GM23248 (cell line): Measurements from ENCODE around the gene TWIST2.

Experiments
- EZH2 ChIP-seq: fragments of 200-600 bp; sonication (generic); IDR thresholded peaks from 2 replicates; pipeline ENCODE4 v1.6.1; 2018; ENCODE audit warnings: antibody characterized with exemption, mild to moderate bottlenecking; ENCODE audit not compliant: insufficient read depth, poor library complexity, severe bottlenecking
- EZH2phosphoT487 ChIP-seq: fragments of 200-600 bp; sonication (generic); IDR thresholded peaks from 2 replicates; pipeline ENCODE4 v1.6.1; 2018; ENCODE audit warnings: antibody characterized with exemption, moderate library complexity, mild to moderate bottlenecking, low read depth; ENCODE audit not compliant: insufficient read depth

DNA sequence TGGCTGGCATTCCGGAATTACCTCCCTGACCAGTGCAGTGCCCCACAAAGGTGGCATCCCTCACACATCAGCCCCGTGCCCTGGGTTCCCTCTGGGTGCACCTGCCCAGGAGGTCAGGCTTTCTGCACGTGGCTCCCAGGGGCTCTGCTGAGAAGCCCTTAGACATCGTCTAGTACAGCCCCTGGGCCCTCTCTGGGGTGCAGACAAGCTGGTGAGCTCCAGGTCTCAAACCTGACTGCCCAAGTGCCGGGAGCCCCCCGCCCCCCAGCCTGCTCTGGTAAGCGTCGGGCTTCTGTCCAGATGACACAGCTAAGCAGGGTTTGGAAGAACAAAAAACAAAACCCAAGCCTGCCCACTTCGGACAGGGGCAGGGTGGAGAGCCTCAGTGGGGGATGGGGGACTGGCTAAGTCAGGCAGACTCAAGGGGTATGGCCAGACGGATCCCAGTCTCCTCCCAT is 20.2 kb downstream of the TWIST2 start:
- no peak for TF ChIP-seq EZH2
- no peak for TF ChIP-seq EZH2phosphoT487
